ENCODE results near the gene ERVV-1. TPM values are rescaled to one million over a fixed set of nuclear protein-coding genes. Genes with fewer than 3 reads are reported as not detected.

ERVV-1 gene
- total RNA-seq, 2 experiments from 2014 or later: not detected

GRCh38 chr19:53007606-53008005, 6.1 kb upstream of the ERVV-1 start:
- Mint-ChIP-seq H3K9me3 (no peaks in the 10 kb centered on the region), H3K4me3 (no peak overlapping the region), H3K27me3 (no peaks in the 10 kb centered on the region), H3K36me3 (ENCODE audit: low read depth) (no peaks in the 10 kb centered on the region), H3K4me1 (ENCODE audit: low read depth) (no peaks in the 10 kb centered on the region), H3K27ac (no peak overlapping the region)
- DNase-seq: peak; percentile 9
- intact Hi-C loops (cut with micrococcal nuclease): no loop called here
- peak; percentile 51 for ATAC-seq
- TF ChIP-seq CTCF (IDR thresholded peaks at IDR 0.05): no peak
- ChIA-PET CTCF (no interaction called here), POLR2A (no interaction called here)

- H3K36me3 Mint-ChIP-seq (ENCODE audit: low read depth): no peaks in the 10 kb centered on the region
- no peaks in the 10 kb centered on the region for H3K4me1 Mint-ChIP-seq (ENCODE audit: low read depth)
- CTCF ChIA-PET: no interaction called here
- DNase-seq: no peak
- H3K9me3 Mint-ChIP-seq: no peaks in the 10 kb centered on the region
- intact Hi-C loops (cut with micrococcal nuclease): no loop called here
- no peak for ATAC-seq
- TF ChIP-seq CTCF (IDR thresholded peaks at IDR 0.05): no peak
- POLR2A ChIA-PET: no interaction called here
- no peak overlapping the region for H3K27ac Mint-ChIP-seq
- no peak overlapping the region for H3K4me3 Mint-ChIP-seq
- H3K27me3 Mint-ChIP-seq: no peaks in the 10 kb centered on the region
Measured at GRCh38 chr19:53008061-53008778, 5.5 kb upstream of the ERVV-1 start.

GRCh38 chr19:53010494-53010893, 3.2 kb upstream of the ERVV-1 start:
- no peak overlapping the region for H3K4me3 Mint-ChIP-seq
- ChIA-PET POLR2A (no interaction called here), CTCF (no interaction called here)
- no peaks in the 10 kb centered on the region for H3K4me1 Mint-ChIP-seq (ENCODE audit: low read depth)
- DNase-seq (no peak), ATAC-seq (no peak)
- TF ChIP-seq CTCF (IDR thresholded peaks at IDR 0.05): no peak
- peaks cover 4% of the 10 kb centered on the region for H3K9me3 Mint-ChIP-seq
- intact Hi-C loops (cut with micrococcal nuclease): no loop called here
- H3K27ac Mint-ChIP-seq: no peak overlapping the region
- no peaks in the 10 kb centered on the region for H3K27me3 Mint-ChIP-seq
- no peaks in the 10 kb centered on the region for H3K36me3 Mint-ChIP-seq (ENCODE audit: low read depth)

GRCh38 chr19:53012006-53012405, 1.7 kb upstream of the ERVV-1 start:
- Mint-ChIP-seq H3K27me3 (no peaks in the 10 kb centered on the region), H3K9me3 (peaks cover 4% of the 10 kb centered on the region), H3K4me3 (no peak overlapping the region), H3K4me1 (ENCODE audit: low read depth) (no peaks in the 10 kb centered on the region), H3K36me3 (ENCODE audit: low read depth) (no peaks in the 10 kb centered on the region), H3K27ac (no peak overlapping the region)
- ATAC-seq (no peak), DNase-seq (no peak)
- ChIA-PET POLR2A (no interaction called here), CTCF (no interaction called here)
- no peak for TF ChIP-seq CTCF (IDR thresholded peaks at IDR 0.05)
- intact Hi-C loops (cut with micrococcal nuclease): no loop called here

- TF ChIP-seq CTCF (IDR thresholded peaks at IDR 0.05): no peak
- intact Hi-C loops (cut with micrococcal nuclease): no loop called here
- Mint-ChIP-seq H3K9me3 (peaks cover 7% of the 10 kb centered on the region), H3K36me3 (ENCODE audit: low read depth) (no peaks in the 10 kb centered on the region), H3K4me1 (ENCODE audit: low read depth) (no peaks in the 10 kb centered on the region), H3K4me3 (no peak overlapping the region), H3K27me3 (no peaks in the 10 kb centered on the region), H3K27ac (no peak overlapping the region)
- ChIA-PET CTCF (no interaction called here), POLR2A (no interaction called here)
- DNase-seq: no peak
- ATAC-seq: no peak
Measured at GRCh38 chr19:53015159-53015558, 1.4 kb downstream of the ERVV-1 start.

Data from activated CD8-positive, alpha-beta T cell treated with anti-CD3 and anti-CD28 coated beads for 36 hours (primary cell).